IMR-90 (cell line): ENCODE results near the gene HCFC1. TPM values are rescaled to one million over a fixed set of nuclear protein-coding genes. Genes with fewer than 3 reads are reported as not detected.

Source experiments
- ATAC-seq: fragments of 200-7000 bp; cut with Tn5 transposase; 2 replicates; pipeline ENCODE4 v1.9.1; 2020; ENCODE audit warnings: low read depth, mild to moderate bottlenecking, moderate library complexity
- BruUV-seq: library from RNA; stranded (reverse); fragments of 400-500 nt; replicated peaks from 2 replicates; lab custom pipeline; 2021; lab: Mats Ljungman, UMichigan
- CTCF ChIA-PET: fragments of 300-600 bp; formaldehyde crosslinking; extraction: SDS; loops from one replicate; lab custom pipeline; 2021; ENCODE audit warnings: antibody characterized with exemption; lab: Yijun Ruan, JAX
- POLR2A ChIA-PET: fragments of 300-600 bp; sonication (Branson Sonifier 250); formaldehyde crosslinking; loops from one replicate; lab custom pipeline; 2022; ENCODE audit warnings: antibody characterized with exemption; ENCODE audit not compliant: unreplicated experiment; lab: Charles Lee
- DNase-seq: peaks from one replicate; pipeline ENCODE4 v3.0.0; 2013
- H2AFZ ChIP-seq: replicated peaks from 2 replicates; pipeline ENCODE3; 2013; ENCODE audit warnings: low read length, mild to moderate bottlenecking; ENCODE audit not compliant: poor library complexity
- H2AK5ac ChIP-seq: 2 replicates; pipeline ENCODE4 v1.6.1; 2013; ENCODE audit warnings: low read depth, low read length, inconsistent platforms
- H2AK9ac ChIP-seq: replicated peaks from 2 replicates; pipeline ENCODE3; 2013; ENCODE audit warnings: mild to moderate bottlenecking, low read depth, low read length, moderate library complexity; ENCODE audit not compliant: poor library complexity
- H2BK120ac ChIP-seq: 2 replicates; pipeline ENCODE4 v1.6.1; 2013; ENCODE audit warnings: low read depth, low read length, inconsistent platforms
- H2BK15ac ChIP-seq: 3 replicates; pipeline ENCODE4 v1.6.1; 2013; ENCODE audit warnings: low read depth, low read length, inconsistent platforms
- H2BK20ac ChIP-seq: 2 replicates; pipeline ENCODE4 v1.6.1; 2013; ENCODE audit warnings: low read depth, mild to moderate bottlenecking, inconsistent platforms, low read length, moderate library complexity
- H2BK5ac ChIP-seq: 2 replicates; pipeline ENCODE4 v1.6.1; 2013; ENCODE audit warnings: mild to moderate bottlenecking, low read depth, low read length, inconsistent platforms; ENCODE audit not compliant: poor library complexity, severe bottlenecking
- H3K14ac ChIP-seq: replicated peaks from 2 replicates; pipeline ENCODE4 v1.6.1; 2013; ENCODE audit warnings: low read depth, low read length, inconsistent platforms
- H3K18ac ChIP-seq: 2 replicates; pipeline ENCODE4 v1.6.1; 2013; ENCODE audit warnings: low read depth, low read length, control low read depth
- H3K23ac ChIP-seq: 2 replicates; pipeline ENCODE4 v1.6.1; 2013; ENCODE audit warnings: low read depth, low read length, inconsistent platforms
- H3K27ac ChIP-seq: 2 replicates; pipeline ENCODE4 v1.5.1; 2013; ENCODE audit warnings: mild to moderate bottlenecking, control low read depth, low read length; ENCODE audit not compliant: insufficient read depth
- H3K27me3 ChIP-seq: 2 replicates; pipeline ENCODE4 v1.6.1; 2013; ENCODE audit warnings: low read length; ENCODE audit not compliant: control insufficient read depth, insufficient read depth
- H3K36me3 ChIP-seq: 2 replicates; pipeline ENCODE4 v1.6.1; 2013; ENCODE audit warnings: low read length, mixed read lengths; ENCODE audit not compliant: control insufficient read depth, insufficient read depth
- H3K4ac ChIP-seq: 2 replicates; pipeline ENCODE4 v1.6.1; 2013; ENCODE audit warnings: low read depth, low read length, inconsistent platforms
- H3K4me1 ChIP-seq: 2 replicates; pipeline ENCODE4 v1.6.1; 2013; ENCODE audit warnings: low read length, mixed read lengths; ENCODE audit not compliant: control insufficient read depth, insufficient read depth
- H3K4me2 ChIP-seq: 2 replicates; pipeline ENCODE4 v1.6.1; 2013; ENCODE audit warnings: low read depth, mild to moderate bottlenecking, control low read depth, low read length, moderate library complexity
- H3K4me3 ChIP-seq: 2 replicates; pipeline ENCODE4 v1.5.1; 2013; ENCODE audit warnings: low read depth, mild to moderate bottlenecking, control low read depth, low read length, moderate library complexity; ENCODE audit not compliant: insufficient read depth
- H3K56ac ChIP-seq: 2 replicates; pipeline ENCODE4 v1.6.1; 2013; ENCODE audit warnings: low read length, inconsistent platforms; ENCODE audit not compliant: insufficient read depth; ENCODE audit errors: extremely low read depth
- H3K79me1 ChIP-seq, 2 experiments: 2 replicates each; pipeline ENCODE4 v1.6.1; 2013; ENCODE audit warnings: low read length in 2 of 2, inconsistent platforms in 1 of 2, low read depth in 1 of 2
- H3K9ac ChIP-seq: 2 replicates; pipeline ENCODE4 v1.6.1; 2013; ENCODE audit warnings: low read depth, low read length, control low read depth
- H3K9me1 ChIP-seq: 2 replicates; pipeline ENCODE4 v1.6.1; 2013; ENCODE audit warnings: low read length, inconsistent platforms; ENCODE audit not compliant: insufficient read depth
- H3K9me3 ChIP-seq: 2 replicates; pipeline ENCODE4 v1.6.1; 2013; ENCODE audit warnings: low read length; ENCODE audit not compliant: control insufficient read depth, insufficient read depth
- H4K20me1 ChIP-seq: 2 replicates; pipeline ENCODE4 v1.6.1; 2013; ENCODE audit warnings: low read length, inconsistent platforms; ENCODE audit not compliant: insufficient read depth
- H4K5ac ChIP-seq: 2 replicates; pipeline ENCODE4 v1.6.1; 2013; ENCODE audit warnings: mild to moderate bottlenecking, low read depth, low read length, control low read depth
- H4K8ac ChIP-seq, 2 experiments: 2 replicates each; pipeline ENCODE4 v1.6.1; 2013; ENCODE audit warnings: low read depth in 2 of 2, low read length in 2 of 2, control low read depth in 1 of 2, inconsistent platforms in 1 of 2
- H4K91ac ChIP-seq: 2 replicates; pipeline ENCODE4 v1.6.1; 2013; ENCODE audit warnings: low read depth, low read length, inconsistent platforms; ENCODE audit not compliant: insufficient read depth
- CEBPB ChIP-seq: IDR thresholded peaks from 2 replicates; pipeline ENCODE4 v1.6.1; 2012; ENCODE audit warnings: low read depth, low read length, improper control_type of control experiment
- NFE2L2 ChIP-seq: fragments of 150-350 bp; IDR thresholded peaks from 2 replicates; pipeline ENCODE4 v1.6.1; 2016; ENCODE audit warnings: low read depth, mild to moderate bottlenecking, low read length
- WGBS, 2 experiments: methylation state at CpG; one replicate each; pipeline versions ENCODE4 v1.1.5 to v1.1.7; 2013; ENCODE audit warnings: missing lambda C conversion rate in 2 of 2; ENCODE audit not compliant: insufficient read length in 1 of 2; ENCODE audit errors: extremely low coverage in 2 of 2; 5-methylcytosine and 5-hydroxymethylcytosine counted together
- dilution Hi-C: fragments of 300-500 bp; cut with HindIII; formaldehyde crosslinking; loops from one replicate; pipeline ENCODE4 v1.14.3; 2018; ENCODE audit warnings: low sequenced_read_pairs; ENCODE audit not compliant: unreplicated experiment
- in situ Hi-C: fragments of 300-500 bp; cut with MboI; formaldehyde crosslinking; loops from 3 replicates; pipeline ENCODE4 v1.14.3; 2019; ENCODE audit warnings: low sequenced_read_pairs, inconsistent platforms, mixed read lengths
- intact Hi-C: fragments of 100-400 bp; cut with micrococcal nuclease; formaldehyde crosslinking; loops from 2 replicates; pipeline ENCODE4 v1.10.0; 2022
- polyA plus RNA-seq, 3 experiments: library from polyadenylated mRNA; depleted of rRNA; stranded (reverse); fragments of >200 nt; gene quantifications; 2 replicates each; pipeline ENCODE4 v1.2.3, GENCODE V29; 2012; ENCODE audit warnings: low replicate concordance in 1 of 3
- total RNA-seq: library from RNA; depleted of rRNA; stranded (reverse); fragments of >200 nt; gene quantifications from 2 replicates; pipeline ENCODE4 v1.2.3, GENCODE V29; 2012

HCFC1 gene
- total and polyA plus RNA-seq, 2 of the 4 experiments (the other 2 are of a cell fraction) = 3.2 to 17.6 TPM

GRCh38 chrX:154010330-154011087 is 38.9 kb upstream of the HCFC1 start:
- intact Hi-C loops (no loop called here), dilution Hi-C loops (no loop called here), in situ Hi-C loops (no loop called here)
- H3K9ac ChIP-seq = no peak overlapping the region
- ATAC-seq = no peak
- no peak overlapping the region for H3K56ac ChIP-seq
- H2BK120ac ChIP-seq = no peak overlapping the region
- no peak overlapping the region for H2BK20ac ChIP-seq
- BruUV-seq = no TSS peak
- no peak overlapping the region for H3K14ac ChIP-seq
- no peak overlapping the region for H3K23ac ChIP-seq
- H3K27me3 ChIP-seq = no peaks in the 10 kb centered on the region
- H2AFZ ChIP-seq = no peak overlapping the region
- no peak overlapping the region for H3K18ac ChIP-seq
- no peak overlapping the region for H4K91ac ChIP-seq
- H3K9me1 ChIP-seq = no peaks in the 10 kb centered on the region
- no peak overlapping the region for H3K4me2 ChIP-seq
- no peak overlapping the region for H2BK5ac ChIP-seq
- WGBS, 2 experiments = 83% methylated on average over 12 of the region's 18 CpGs; no CpG with 5 or more reads in 1 of the 2 experiments
- H3K4me3 ChIP-seq = no peak overlapping the region
- H4K8ac ChIP-seq = no peak overlapping the region
- CTCF ChIA-PET = no interaction called here
- POLR2A ChIA-PET = no interaction called here
- no peak overlapping the region for H3K4ac ChIP-seq
- H3K36me3 ChIP-seq = peaks cover 7% of the 10 kb centered on the region
- no peak overlapping the region for H2AK5ac ChIP-seq
- H3K4me1 ChIP-seq = no peaks in the 10 kb centered on the region
- no peak overlapping the region for H3K27ac ChIP-seq
- no peak for TF ChIP-seq NFE2L2
- peak; percentile 38; the same call in 1 of the 2 replicates for TF ChIP-seq CEBPB
- no peak overlapping the region for H4K5ac ChIP-seq
- H3K9me3 ChIP-seq = no peaks in the 10 kb centered on the region
- DNase-seq = no peak
- no peaks in the 10 kb centered on the region for H4K20me1 ChIP-seq
- no peak overlapping the region for H2BK15ac ChIP-seq
- H2AK9ac ChIP-seq = no peak overlapping the region
- H3K79me1 ChIP-seq = no peaks in the 10 kb centered on the region; a peak in 1 of 4 replicates
